ENCODE measurements around the gene CAT.

DNA sequence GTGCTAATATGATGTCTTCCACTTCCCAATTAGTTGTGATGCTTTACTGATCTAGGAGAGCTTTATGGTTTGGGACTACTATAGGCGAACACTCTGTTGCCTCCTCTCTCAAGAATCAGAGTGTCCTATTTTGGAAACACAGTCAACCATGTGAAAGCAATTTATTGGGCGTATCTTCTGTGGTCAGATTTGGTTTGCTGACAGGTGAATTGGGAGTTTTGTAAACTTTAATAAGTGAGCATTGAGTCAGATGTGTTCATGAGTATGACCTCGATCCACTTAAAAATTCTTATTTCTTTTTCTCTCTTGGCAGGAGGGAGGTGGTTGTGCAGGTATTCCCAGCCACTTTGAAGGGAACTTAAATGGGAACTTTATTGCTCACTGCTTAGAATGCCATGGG is 4.4 kb downstream of the CAT start:
- TF ChIP-seq, protein P1, sequence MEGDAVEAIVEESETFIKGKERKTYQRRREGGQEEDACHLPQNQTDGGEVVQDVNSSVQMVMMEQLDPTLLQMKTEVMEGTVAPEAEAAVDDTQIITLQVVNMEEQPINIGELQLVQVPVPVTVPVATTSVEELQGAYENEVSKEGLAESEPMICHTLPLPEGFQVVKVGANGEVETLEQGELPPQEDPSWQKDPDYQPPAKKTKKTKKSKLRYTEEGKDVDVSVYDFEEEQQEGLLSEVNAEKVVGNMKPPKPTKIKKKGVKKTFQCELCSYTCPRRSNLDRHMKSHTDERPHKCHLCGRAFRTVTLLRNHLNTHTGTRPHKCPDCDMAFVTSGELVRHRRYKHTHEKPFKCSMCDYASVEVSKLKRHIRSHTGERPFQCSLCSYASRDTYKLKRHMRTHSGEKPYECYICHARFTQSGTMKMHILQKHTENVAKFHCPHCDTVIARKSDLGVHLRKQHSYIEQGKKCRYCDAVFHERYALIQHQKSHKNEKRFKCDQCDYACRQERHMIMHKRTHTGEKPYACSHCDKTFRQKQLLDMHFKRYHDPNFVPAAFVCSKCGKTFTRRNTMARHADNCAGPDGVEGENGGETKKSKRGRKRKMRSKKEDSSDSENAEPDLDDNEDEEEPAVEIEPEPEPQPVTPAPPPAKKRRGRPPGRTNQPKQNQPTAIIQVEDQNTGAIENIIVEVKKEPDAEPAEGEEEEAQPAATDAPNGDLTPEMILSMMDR (IDR thresholded peaks at IDR 0.05; ENCODE audit: insufficient read depth, low read length, poor library complexity, severe bottlenecking) = no peak
- no peak for TF ChIP-seq EZH2phosphoT487 (conservative IDR thresholded peaks at IDR 0.05; ENCODE audit: low read length)
